ENCODE data around the gene C10orf67.

GRCh38 chr10:23217471-23217870 lies 127.1 kb downstream of the C10orf67 start:
- TF ChIP-seq ZFP30 (CRISPR knock-in tag; IDR thresholded peaks at IDR 0.05) (no peak), ZNF8 (CRISPR knock-in tag; IDR thresholded peaks at IDR 0.05) (no peak), ZC3H10 (CRISPR knock-in tag; IDR thresholded peaks at IDR 0.05) (no peak)
